HFFc6 (cell line): ENCODE results near the gene SOCS3. TPM values are rescaled to one million over a fixed set of nuclear protein-coding genes. Genes with fewer than 3 reads are reported as not detected.
A peak's percentile ranks its signal among the peaks of the same experiment; 100 is the strongest.

Experiments used
- DNase-seq: peaks from one replicate; pipeline ENCODE4 v3.0.0-alpha.2; 2018
- H3K27ac Mint-ChIP-seq: 2 replicates; pipeline ENCODE4 v1.8.0; 2020; ENCODE audit warnings: mild to moderate bottlenecking, mixed read lengths
- H3K27me3 Mint-ChIP-seq: 2 replicates; pipeline ENCODE4 v1.8.0; 2021; ENCODE audit warnings: mild to moderate bottlenecking, moderate library complexity, mixed read lengths; ENCODE audit not compliant: insufficient read depth
- H3K36me3 Mint-ChIP-seq: 2 replicates; pipeline ENCODE4 v1.8.0; 2021; ENCODE audit warnings: low read depth, mixed read lengths
- H3K4me1 Mint-ChIP-seq: 2 replicates; pipeline ENCODE4 v1.8.0; 2020; ENCODE audit warnings: low read depth, mixed read lengths
- H3K4me3 Mint-ChIP-seq: 2 replicates; pipeline ENCODE4 v1.8.0; 2020; ENCODE audit warnings: mild to moderate bottlenecking, moderate library complexity, mixed read lengths
- H3K9me3 Mint-ChIP-seq: 2 replicates; pipeline ENCODE4 v1.8.0; 2020; ENCODE audit warnings: mild to moderate bottlenecking, mixed read lengths
- CTCF ChIP-seq: fragments of 200-600 bp; sonication (generic); IDR thresholded peaks from 2 replicates; pipeline ENCODE4 v1.5.0; 2021; ENCODE audit warnings: antibody characterized with exemption, mild to moderate bottlenecking
- total RNA-seq, 6 experiments: library from RNA; stranded (reverse); fragmentation: NEBNext Ultra II Directional; extraction: Animal tissue kit (Norgen Biotek cat#: 25700); gene quantifications; 2 replicates in 1 of 6; 3 replicates in 5 of 6; pipeline ENCODE4 v1.2.3, GENCODE V29; 2021

Gene SOCS3
- total RNA-seq, 6 experiments from 2014 or later = 27.4 to 37.2 (median 33.2) TPM

DNA sequence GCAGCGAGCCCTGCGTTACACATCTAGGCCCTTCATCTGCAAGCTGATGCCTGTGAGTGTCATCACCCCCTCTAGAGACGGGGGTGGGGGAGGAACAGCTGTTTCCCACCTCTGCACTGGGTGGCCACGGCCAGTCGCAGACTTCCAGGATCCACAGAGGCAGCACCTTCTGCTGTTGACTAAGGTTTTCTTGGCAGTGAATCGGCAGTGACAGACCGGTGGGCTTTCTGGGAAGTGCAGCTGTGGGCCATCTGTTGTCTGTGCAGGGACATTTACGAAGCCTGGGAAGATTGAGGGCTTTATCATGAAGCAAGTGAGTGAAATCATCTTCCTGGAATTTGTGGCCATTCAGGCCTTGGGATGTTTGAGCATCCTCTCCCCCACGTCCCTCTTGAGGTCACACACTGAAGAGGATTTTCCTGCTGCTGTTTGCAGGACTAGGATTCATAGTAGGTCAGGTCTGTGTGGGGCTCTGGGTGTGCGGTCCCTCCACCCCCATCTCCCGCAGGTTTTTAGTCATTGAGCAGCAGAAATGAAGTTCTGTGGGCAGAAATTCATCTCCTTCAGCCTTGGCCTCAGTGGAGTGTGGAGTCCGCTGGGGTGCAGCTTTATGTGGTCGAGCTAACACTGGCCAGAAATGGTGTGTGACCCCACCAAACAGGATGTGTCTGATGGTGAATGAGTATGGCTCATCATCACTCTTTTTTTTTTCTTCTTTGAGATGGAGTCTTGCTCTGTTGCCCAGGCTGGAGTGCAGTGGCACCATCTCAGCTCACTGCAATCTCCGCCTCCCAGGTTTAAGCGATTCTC lies 30.6 kb upstream of the SOCS3 start:
- peak; percentile 95 for DNase-seq
- Mint-ChIP-seq H3K36me3 (peaks cover 16% of the 10 kb centered on the region), H3K4me3 (peak overlapping the region; percentile 78), H3K9me3 (no peaks in the 10 kb centered on the region), H3K27me3 (peaks cover 2% of the 10 kb centered on the region; the same call in 1 of the 2 replicates), H3K4me1 (peaks cover 68% of the 10 kb centered on the region), H3K27ac (peak overlapping the region; percentile 93)
- peak; percentile 65 for TF ChIP-seq CTCF

- peak overlapping the region; percentile 51 for H3K4me3 Mint-ChIP-seq
- H3K36me3 Mint-ChIP-seq = peaks cover 19% of the 10 kb centered on the region
- TF ChIP-seq CTCF = no peak
- H3K27me3 Mint-ChIP-seq = peaks cover 2% of the 10 kb centered on the region; the same call in 1 of the 2 replicates
- H3K9me3 Mint-ChIP-seq = no peaks in the 10 kb centered on the region
- H3K27ac Mint-ChIP-seq = peak overlapping the region; percentile 84
- DNase-seq = peak; percentile 22
- H3K4me1 Mint-ChIP-seq = peaks cover 84% of the 10 kb centered on the region
These were observed 28.4 kb upstream of the SOCS3 start for GRCh38 chr17:78387977-78388941.

DNA sequence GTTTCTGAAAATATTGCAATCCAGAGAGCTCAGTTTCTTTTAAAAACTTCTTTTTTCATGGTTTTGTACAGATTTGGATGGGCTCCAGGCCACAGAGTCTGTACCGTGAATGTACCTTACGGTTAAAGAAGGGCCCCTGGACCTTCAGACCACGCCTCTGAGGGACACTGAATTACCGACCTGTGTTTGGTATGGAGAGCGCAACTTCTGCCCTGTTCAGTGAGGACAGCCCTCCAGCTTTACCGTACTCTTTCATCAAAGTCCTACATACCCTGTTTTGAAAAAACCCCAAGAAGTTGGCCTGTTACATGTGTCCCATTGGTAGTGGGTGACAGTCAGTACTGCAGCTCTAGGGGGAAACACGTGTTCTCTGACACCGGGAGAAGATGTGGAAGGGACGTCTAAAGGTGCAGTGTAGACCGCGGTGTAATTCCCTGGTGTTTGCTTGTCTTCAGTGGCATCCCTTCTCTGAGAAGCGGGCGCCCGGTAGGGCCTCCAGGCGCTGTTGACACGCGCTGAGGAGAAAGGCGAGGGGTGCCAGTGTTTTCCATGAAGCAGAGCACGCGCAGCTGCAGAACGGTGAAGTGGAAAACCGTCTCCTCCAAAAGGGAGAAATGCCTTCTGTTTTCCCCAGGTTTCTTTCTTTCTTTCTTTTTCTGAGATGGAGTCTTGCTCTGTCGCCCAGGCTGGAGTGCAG lies 24.8 kb upstream of the SOCS3 start:
- no peak for TF ChIP-seq CTCF
- Mint-ChIP-seq H3K36me3 (peaks cover 38% of the 10 kb centered on the region), H3K27ac (peak overlapping the region; percentile 96), H3K27me3 (peaks cover 3% of the 10 kb centered on the region), H3K9me3 (no peaks in the 10 kb centered on the region), H3K4me3 (peak overlapping the region; percentile 66), H3K4me1 (peaks cover 81% of the 10 kb centered on the region)
- DNase-seq = no peak

DNA sequence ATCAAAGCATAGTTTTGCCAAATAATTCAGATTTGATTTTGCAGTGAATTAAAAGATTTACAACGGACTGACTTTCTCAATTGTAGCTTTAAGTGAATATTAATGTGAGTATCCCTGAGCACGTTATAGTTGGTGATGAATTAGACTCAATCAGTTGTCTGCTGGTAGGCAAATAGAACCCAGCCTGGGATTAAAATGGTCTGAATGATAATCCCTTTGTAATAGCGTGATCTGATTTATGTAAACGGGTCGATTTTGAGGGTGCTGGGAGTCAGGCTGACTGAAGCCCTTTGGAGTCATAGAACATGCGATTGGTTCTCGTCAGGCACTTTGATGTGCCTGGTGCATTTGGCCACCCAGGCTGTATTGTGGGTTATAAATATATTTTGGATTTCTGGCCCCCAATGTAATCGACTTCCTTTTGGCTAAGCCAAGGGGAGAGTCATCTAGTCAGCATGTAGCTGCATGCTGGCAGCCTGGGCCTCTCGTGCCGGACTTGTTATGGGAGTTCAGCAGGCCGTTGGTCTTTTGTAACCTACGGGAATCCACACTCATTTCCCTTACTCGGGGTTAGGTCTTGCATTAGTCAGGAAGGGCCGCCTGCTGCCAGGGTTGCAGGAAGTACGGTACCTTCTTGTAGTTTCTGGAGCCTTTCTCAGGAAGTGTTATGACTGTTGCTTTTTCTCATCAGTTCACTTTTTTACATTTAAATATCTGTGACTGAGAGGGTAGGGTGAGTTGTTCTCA lies 24.0 kb upstream of the SOCS3 start:
- Mint-ChIP-seq H3K27ac (peak overlapping the region; percentile 96), H3K4me1 (peaks cover 88% of the 10 kb centered on the region), H3K36me3 (peaks cover 44% of the 10 kb centered on the region), H3K4me3 (peak overlapping the region; percentile 66), H3K27me3 (peaks cover 5% of the 10 kb centered on the region), H3K9me3 (no peaks in the 10 kb centered on the region)
- TF ChIP-seq CTCF = no peak
- DNase-seq = peak; percentile 97
